IMR-90 (cell line): ENCODE data around the gene LRFN2. TPM values are rescaled to one million over a fixed set of nuclear protein-coding genes. Genes with fewer than 3 reads are reported as not detected.

Experiments used
- ATAC-seq: fragments of 200-7000 bp; cut with Tn5 transposase; 2 replicates; pipeline ENCODE4 v1.9.1; 2020; ENCODE audit warnings: low read depth, mild to moderate bottlenecking, moderate library complexity
- BruUV-seq: library from RNA; stranded (reverse); fragments of 400-500 nt; replicated peaks from 2 replicates; lab custom pipeline; 2021; lab: Mats Ljungman, UMichigan
- CTCF ChIA-PET: fragments of 300-600 bp; formaldehyde crosslinking; extraction: SDS; loops from one replicate; lab custom pipeline; 2021; ENCODE audit warnings: antibody characterized with exemption; lab: Yijun Ruan, JAX
- POLR2A ChIA-PET: fragments of 300-600 bp; sonication (Branson Sonifier 250); formaldehyde crosslinking; loops from one replicate; lab custom pipeline; 2022; ENCODE audit warnings: antibody characterized with exemption; ENCODE audit not compliant: unreplicated experiment; lab: Charles Lee
- DNase-seq: peaks from one replicate; pipeline ENCODE4 v3.0.0; 2013
- H2AFZ ChIP-seq: replicated peaks from 2 replicates; pipeline ENCODE3; 2013; ENCODE audit warnings: low read length, mild to moderate bottlenecking; ENCODE audit not compliant: poor library complexity
- H2AK5ac ChIP-seq: 2 replicates; pipeline ENCODE4 v1.6.1; 2013; ENCODE audit warnings: low read depth, low read length, inconsistent platforms
- H2AK9ac ChIP-seq: replicated peaks from 2 replicates; pipeline ENCODE3; 2013; ENCODE audit warnings: mild to moderate bottlenecking, low read depth, low read length, moderate library complexity; ENCODE audit not compliant: poor library complexity
- H2BK120ac ChIP-seq: 2 replicates; pipeline ENCODE4 v1.6.1; 2013; ENCODE audit warnings: low read depth, low read length, inconsistent platforms
- H2BK15ac ChIP-seq: 3 replicates; pipeline ENCODE4 v1.6.1; 2013; ENCODE audit warnings: low read depth, low read length, inconsistent platforms
- H2BK20ac ChIP-seq: 2 replicates; pipeline ENCODE4 v1.6.1; 2013; ENCODE audit warnings: low read depth, mild to moderate bottlenecking, inconsistent platforms, low read length, moderate library complexity
- H2BK5ac ChIP-seq: 2 replicates; pipeline ENCODE4 v1.6.1; 2013; ENCODE audit warnings: mild to moderate bottlenecking, low read depth, low read length, inconsistent platforms; ENCODE audit not compliant: poor library complexity, severe bottlenecking
- H3K14ac ChIP-seq: replicated peaks from 2 replicates; pipeline ENCODE4 v1.6.1; 2013; ENCODE audit warnings: low read depth, low read length, inconsistent platforms
- H3K18ac ChIP-seq: 2 replicates; pipeline ENCODE4 v1.6.1; 2013; ENCODE audit warnings: low read depth, low read length, control low read depth
- H3K23ac ChIP-seq: 2 replicates; pipeline ENCODE4 v1.6.1; 2013; ENCODE audit warnings: low read depth, low read length, inconsistent platforms
- H3K27ac ChIP-seq: 2 replicates; pipeline ENCODE4 v1.5.1; 2013; ENCODE audit warnings: mild to moderate bottlenecking, control low read depth, low read length; ENCODE audit not compliant: insufficient read depth
- H3K27me3 ChIP-seq: 2 replicates; pipeline ENCODE4 v1.6.1; 2013; ENCODE audit warnings: low read length; ENCODE audit not compliant: control insufficient read depth, insufficient read depth
- H3K36me3 ChIP-seq: 2 replicates; pipeline ENCODE4 v1.6.1; 2013; ENCODE audit warnings: low read length, mixed read lengths; ENCODE audit not compliant: control insufficient read depth, insufficient read depth
- H3K4ac ChIP-seq: 2 replicates; pipeline ENCODE4 v1.6.1; 2013; ENCODE audit warnings: low read depth, low read length, inconsistent platforms
- H3K4me1 ChIP-seq: 2 replicates; pipeline ENCODE4 v1.6.1; 2013; ENCODE audit warnings: low read length, mixed read lengths; ENCODE audit not compliant: control insufficient read depth, insufficient read depth
- H3K4me2 ChIP-seq: 2 replicates; pipeline ENCODE4 v1.6.1; 2013; ENCODE audit warnings: low read depth, mild to moderate bottlenecking, control low read depth, low read length, moderate library complexity
- H3K4me3 ChIP-seq: 2 replicates; pipeline ENCODE4 v1.5.1; 2013; ENCODE audit warnings: low read depth, mild to moderate bottlenecking, control low read depth, low read length, moderate library complexity; ENCODE audit not compliant: insufficient read depth
- H3K56ac ChIP-seq: 2 replicates; pipeline ENCODE4 v1.6.1; 2013; ENCODE audit warnings: low read length, inconsistent platforms; ENCODE audit not compliant: insufficient read depth; ENCODE audit errors: extremely low read depth
- H3K79me1 ChIP-seq, 2 experiments: 2 replicates each; pipeline ENCODE4 v1.6.1; 2013; ENCODE audit warnings: low read length in 2 of 2, inconsistent platforms in 1 of 2, low read depth in 1 of 2
- H3K9ac ChIP-seq: 2 replicates; pipeline ENCODE4 v1.6.1; 2013; ENCODE audit warnings: low read depth, low read length, control low read depth
- H3K9me1 ChIP-seq: 2 replicates; pipeline ENCODE4 v1.6.1; 2013; ENCODE audit warnings: low read length, inconsistent platforms; ENCODE audit not compliant: insufficient read depth
- H3K9me3 ChIP-seq: 2 replicates; pipeline ENCODE4 v1.6.1; 2013; ENCODE audit warnings: low read length; ENCODE audit not compliant: control insufficient read depth, insufficient read depth
- H4K20me1 ChIP-seq: 2 replicates; pipeline ENCODE4 v1.6.1; 2013; ENCODE audit warnings: low read length, inconsistent platforms; ENCODE audit not compliant: insufficient read depth
- H4K5ac ChIP-seq: 2 replicates; pipeline ENCODE4 v1.6.1; 2013; ENCODE audit warnings: mild to moderate bottlenecking, low read depth, low read length, control low read depth
- H4K8ac ChIP-seq, 2 experiments: 2 replicates each; pipeline ENCODE4 v1.6.1; 2013; ENCODE audit warnings: low read depth in 2 of 2, low read length in 2 of 2, control low read depth in 1 of 2, inconsistent platforms in 1 of 2
- H4K91ac ChIP-seq: 2 replicates; pipeline ENCODE4 v1.6.1; 2013; ENCODE audit warnings: low read depth, low read length, inconsistent platforms; ENCODE audit not compliant: insufficient read depth
- BHLHE40 ChIP-seq: fragments of 150-350 bp; IDR thresholded peaks from 2 replicates; pipeline ENCODE4 v1.6.1; 2016; ENCODE audit warnings: mild to moderate bottlenecking, low read depth, low read length
- MAFK ChIP-seq: IDR thresholded peaks from 2 replicates; pipeline ENCODE4 v1.6.1; 2012; ENCODE audit warnings: low read depth, low read length, improper control_type of control experiment
- MAZ ChIP-seq: IDR thresholded peaks from 2 replicates; pipeline ENCODE4 v1.6.1; 2012; ENCODE audit warnings: low read depth, mild to moderate bottlenecking, low read length, improper control_type of control experiment, moderate library complexity, borderline replicate concordance
- MXI1 ChIP-seq: IDR thresholded peaks from 2 replicates; pipeline ENCODE4 v1.6.1; 2012; ENCODE audit warnings: low read depth, mild to moderate bottlenecking, low read length, moderate library complexity, borderline replicate concordance
- POLR2A ChIP-seq: IDR thresholded peaks from 2 replicates; pipeline ENCODE4 v1.6.1; 2012; ENCODE audit warnings: mild to moderate bottlenecking, low read depth, low read length
- RAD21 ChIP-seq: IDR thresholded peaks from 2 replicates; pipeline ENCODE4 v1.6.1; 2012; ENCODE audit warnings: low read length, improper control_type of control experiment
- WGBS, 2 experiments: methylation state at CpG; one replicate each; pipeline versions ENCODE4 v1.1.5 to v1.1.7; 2013; ENCODE audit warnings: missing lambda C conversion rate in 2 of 2; ENCODE audit not compliant: insufficient read length in 1 of 2; ENCODE audit errors: extremely low coverage in 2 of 2; 5-methylcytosine and 5-hydroxymethylcytosine counted together
- dilution Hi-C: fragments of 300-500 bp; cut with HindIII; formaldehyde crosslinking; loops from one replicate; pipeline ENCODE4 v1.14.3; 2018; ENCODE audit warnings: low sequenced_read_pairs; ENCODE audit not compliant: unreplicated experiment
- in situ Hi-C: fragments of 300-500 bp; cut with MboI; formaldehyde crosslinking; loops from 3 replicates; pipeline ENCODE4 v1.14.3; 2019; ENCODE audit warnings: low sequenced_read_pairs, inconsistent platforms, mixed read lengths
- intact Hi-C: fragments of 100-400 bp; cut with micrococcal nuclease; formaldehyde crosslinking; loops from 2 replicates; pipeline ENCODE4 v1.10.0; 2022
- polyA plus RNA-seq, 3 experiments: library from polyadenylated mRNA; depleted of rRNA; stranded (reverse); fragments of >200 nt; gene quantifications; 2 replicates each; pipeline ENCODE4 v1.2.3, GENCODE V29; 2012; ENCODE audit warnings: low replicate concordance in 1 of 3
- total RNA-seq: library from RNA; depleted of rRNA; stranded (reverse); fragments of >200 nt; gene quantifications from 2 replicates; pipeline ENCODE4 v1.2.3, GENCODE V29; 2012
- TF ChIP-seq, protein P1 (sequence below): conservative IDR thresholded peaks from 2 replicates; pipeline ENCODE4 v1.5.1; 2012; ENCODE audit warnings: mild to moderate bottlenecking, low read depth, low read length, improper control_type of control experiment
- TF ChIP-seq, protein P2 (sequence below): fragments of 150-350 bp; IDR thresholded peaks from 2 replicates; pipeline ENCODE4 v1.6.1; 2016; ENCODE audit warnings: low read depth, mild to moderate bottlenecking, low read length, moderate library complexity, borderline replicate concordance

The LRFN2 gene
- total and polyA plus RNA-seq, 2 of the 4 experiments (the other 2 are of a cell fraction) = not detected

GRCh38 chr6:40398034-40398691 lies 189.0 kb downstream of the LRFN2 start:
- Histone ChIP-seq H4K20me1 (no peaks in the 10 kb centered on the region), H3K56ac (no peak overlapping the region), H4K91ac (no peak overlapping the region), H2BK120ac (no peak overlapping the region), H3K36me3 (no peaks in the 10 kb centered on the region), H3K4ac (no peak overlapping the region), H3K79me1 (no peaks in the 10 kb centered on the region), H3K4me3 (no peak overlapping the region), H3K23ac (no peak overlapping the region), H3K27ac (no peak overlapping the region), H3K9ac (no peak overlapping the region), H3K27me3 (no peaks in the 10 kb centered on the region), H3K4me2 (no peak overlapping the region), H4K8ac (no peak overlapping the region), H3K9me1 (no peaks in the 10 kb centered on the region), H3K9me3 (no peaks in the 10 kb centered on the region), H3K4me1 (no peaks in the 10 kb centered on the region), H2AK9ac (no peak overlapping the region), H3K14ac (no peak overlapping the region), H4K5ac (no peak overlapping the region), H2AK5ac (no peak overlapping the region), H2BK20ac (no peak overlapping the region), H2BK5ac (no peak overlapping the region), H2BK15ac (no peak overlapping the region), H2AFZ (no peak overlapping the region), H3K18ac (no peak overlapping the region)
- dilution Hi-C loops (no loop called here), intact Hi-C loops (no loop called here), in situ Hi-C loops (no loop called here)
- CTCF ChIA-PET = no interaction called here
- BruUV-seq = no TSS peak
- DNase-seq (no peak), ATAC-seq (no peak)
- WGBS, 2 experiments = 80% methylated on average over 2 of the region's 11 CpGs; no CpG with 5 or more reads in 1 of the 2 experiments
- TF ChIP-seq RAD21 (no peak), MAFK (no peak), POLR2A (no peak), MAZ (no peak), BHLHE40 (no peak), MXI1 (no peak)
- TF ChIP-seq, protein P1, sequence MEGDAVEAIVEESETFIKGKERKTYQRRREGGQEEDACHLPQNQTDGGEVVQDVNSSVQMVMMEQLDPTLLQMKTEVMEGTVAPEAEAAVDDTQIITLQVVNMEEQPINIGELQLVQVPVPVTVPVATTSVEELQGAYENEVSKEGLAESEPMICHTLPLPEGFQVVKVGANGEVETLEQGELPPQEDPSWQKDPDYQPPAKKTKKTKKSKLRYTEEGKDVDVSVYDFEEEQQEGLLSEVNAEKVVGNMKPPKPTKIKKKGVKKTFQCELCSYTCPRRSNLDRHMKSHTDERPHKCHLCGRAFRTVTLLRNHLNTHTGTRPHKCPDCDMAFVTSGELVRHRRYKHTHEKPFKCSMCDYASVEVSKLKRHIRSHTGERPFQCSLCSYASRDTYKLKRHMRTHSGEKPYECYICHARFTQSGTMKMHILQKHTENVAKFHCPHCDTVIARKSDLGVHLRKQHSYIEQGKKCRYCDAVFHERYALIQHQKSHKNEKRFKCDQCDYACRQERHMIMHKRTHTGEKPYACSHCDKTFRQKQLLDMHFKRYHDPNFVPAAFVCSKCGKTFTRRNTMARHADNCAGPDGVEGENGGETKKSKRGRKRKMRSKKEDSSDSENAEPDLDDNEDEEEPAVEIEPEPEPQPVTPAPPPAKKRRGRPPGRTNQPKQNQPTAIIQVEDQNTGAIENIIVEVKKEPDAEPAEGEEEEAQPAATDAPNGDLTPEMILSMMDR = no peak
- TF ChIP-seq, protein P2, sequence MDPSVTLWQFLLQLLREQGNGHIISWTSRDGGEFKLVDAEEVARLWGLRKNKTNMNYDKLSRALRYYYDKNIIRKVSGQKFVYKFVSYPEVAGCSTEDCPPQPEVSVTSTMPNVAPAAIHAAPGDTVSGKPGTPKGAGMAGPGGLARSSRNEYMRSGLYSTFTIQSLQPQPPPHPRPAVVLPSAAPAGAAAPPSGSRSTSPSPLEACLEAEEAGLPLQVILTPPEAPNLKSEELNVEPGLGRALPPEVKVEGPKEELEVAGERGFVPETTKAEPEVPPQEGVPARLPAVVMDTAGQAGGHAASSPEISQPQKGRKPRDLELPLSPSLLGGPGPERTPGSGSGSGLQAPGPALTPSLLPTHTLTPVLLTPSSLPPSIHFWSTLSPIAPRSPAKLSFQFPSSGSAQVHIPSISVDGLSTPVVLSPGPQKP = no peak
- POLR2A ChIA-PET = no interaction called here
